K562 (cell line): Measurements from ENCODE around the gene POLD4. TPM values are rescaled to one million over a fixed set of nuclear protein-coding genes. Genes with fewer than 3 reads are reported as not detected.

Experiments
- ATAC-seq: fragments of 200-7000 bp; cut with Tn5 transposase; 3 replicates; pipeline ENCODE4 v1.9.1; 2020; ENCODE audit warnings: moderate library complexity
- BruUV-seq: library from RNA; stranded (reverse); fragments of 400-500 nt; replicated peaks from 2 replicates; lab custom pipeline; 2021; lab: Mats Ljungman, UMichigan
- CTCF ChIA-PET: fragments of 300-600 bp; formaldehyde crosslinking; extraction: SDS; loops from one replicate; lab custom pipeline; 2021; ENCODE audit warnings: low intra/inter-chr PET ratio; lab: Yijun Ruan, JAX
- POLR2A ChIA-PET: fragments of 300-600, 350-650 bp; sonication (Branson Sonifier 250); formaldehyde crosslinking; extraction: SDS; loops from one replicate; lab custom pipeline; 2021; ENCODE audit warnings: antibody characterized with exemption, inconsistent platforms; lab: Yijun Ruan, JAX
- DNase-seq, 4 experiments: peaks; one replicate each; pipeline versions ENCODE4 v3.0.0 to v3.0.0-alpha.2; 2011 to 2018; ENCODE audit warnings: low spot score in 3 of 4, mixed read lengths in 3 of 4; ENCODE audit errors: extremely low read depth in 1 of 4
- FAIRE-seq: peaks from 2 replicates; lab custom pipeline; 2011; peaks lifted over from hg19 to GRCh38; lab: Jason Lieb, UNC
- H2AFZ ChIP-seq: 2 replicates; pipeline ENCODE4 v1.6.0; 2011; ENCODE audit warnings: low read depth, low read length, control low read depth, inconsistent platforms
- H3K27ac ChIP-seq: fragments of 200-600 bp; 3 replicates; pipeline ENCODE4 v1.8.0; 2011; ENCODE audit warnings: low read depth, mild to moderate bottlenecking, control low read depth, inconsistent platforms, low read length, moderate library complexity, mixed read lengths; ENCODE audit errors: extremely low read depth
- H3K27me3 ChIP-seq, 2 experiments: fragments of 300-600 bp in 1 of 2; 2 replicates in 1 of 2; 3 replicates in 1 of 2; pipeline versions ENCODE4 v1.6.0 to v1.8.0; 2011; ENCODE audit warnings: inconsistent platforms in 2 of 2, low read length in 2 of 2, mild to moderate bottlenecking in 1 of 2, mixed read lengths in 1 of 2, moderate library complexity in 1 of 2; ENCODE audit not compliant: control insufficient read depth in 2 of 2, insufficient read depth in 2 of 2
- H3K36me3 ChIP-seq: fragments of 300-600 bp; 3 replicates; pipeline ENCODE4 v1.8.0; 2011; ENCODE audit warnings: mild to moderate bottlenecking, low read length, inconsistent platforms; ENCODE audit not compliant: control insufficient read depth, insufficient read depth
- H3K4me1 ChIP-seq, 2 experiments: fragments of 200-600 bp in 1 of 2; replicated peaks in 1 of 2; 2 replicates in 1 of 2; 3 replicates in 1 of 2; pipeline versions ENCODE4 v1.5.1 to v1.8.0; 2011; ENCODE audit warnings: inconsistent platforms in 2 of 2, low read length in 2 of 2, mild to moderate bottlenecking in 1 of 2, mixed read lengths in 1 of 2, moderate library complexity in 1 of 2; ENCODE audit not compliant: control insufficient read depth in 2 of 2, insufficient read depth in 2 of 2
- H3K4me2 ChIP-seq: 2 replicates; pipeline ENCODE4 v1.6.1; 2011; ENCODE audit warnings: low read length, control low read depth, inconsistent platforms, mixed read lengths; ENCODE audit not compliant: insufficient read depth
- H3K4me3 ChIP-seq: fragments of 200-600 bp; sonication (generic), shearing (Covaris generic); 2 replicates; pipeline ENCODE4 v1.5.1; 2016; ENCODE audit warnings: control low read depth, inconsistent platforms
- H3K79me2 ChIP-seq: fragments of 200-600 bp; 3 replicates; pipeline ENCODE4 v1.8.0; 2011; ENCODE audit warnings: low read length, inconsistent platforms; ENCODE audit not compliant: control insufficient read depth, insufficient read depth
- H3K9ac ChIP-seq, 2 experiments: 2 replicates each; pipeline versions ENCODE4 v1.6.0 to v1.6.1; 2011; ENCODE audit warnings: low read depth in 2 of 2, low read length in 2 of 2, control low read depth in 1 of 2, inconsistent platforms in 1 of 2, mild to moderate bottlenecking in 1 of 2, mixed read lengths in 1 of 2; ENCODE audit not compliant: insufficient read depth in 1 of 2
- H3K9me1 ChIP-seq: one replicate; pipeline ENCODE4 v1.6.0; 2011; ENCODE audit warnings: inconsistent platforms, mild to moderate bottlenecking, low read length, moderate library complexity; ENCODE audit not compliant: control insufficient read depth, insufficient read depth
- H3K9me3 ChIP-seq: replicated peaks from 2 replicates; pipeline ENCODE4 v1.5.1; 2011; ENCODE audit warnings: low read depth, low read length, inconsistent platforms; ENCODE audit not compliant: control insufficient read depth, insufficient read depth
- H4K20me1 ChIP-seq: replicated peaks from 2 replicates; pipeline ENCODE4 v1.6.1; 2011; ENCODE audit warnings: low read length, inconsistent platforms, mixed read lengths; ENCODE audit not compliant: control insufficient read depth, insufficient read depth
- ETS1 ChIP-seq: conservative IDR thresholded peaks from 2 replicates; pipeline ENCODE4 v1.6.1; 2011; ENCODE audit warnings: low read depth, mild to moderate bottlenecking, low read length; ENCODE audit not compliant: control insufficient read depth
- GATAD2B ChIP-seq: fragments of 450-650 bp; IDR thresholded peaks from 2 replicates; pipeline ENCODE4 v1.6.1; 2017; ENCODE audit warnings: mild to moderate bottlenecking, borderline replicate concordance
- HMGXB4 ChIP-seq: sonication (generic); formaldehyde crosslinking; IDR thresholded peaks from 2 replicates; pipeline ENCODE4 v1.8.1; 2023; ENCODE audit warnings: mild to moderate bottlenecking, missing genetic modification reagents
- KDM5B ChIP-seq: fragments of 200-600 bp; sonication (generic); IDR thresholded peaks from 2 replicates; pipeline ENCODE4 v1.6.1; 2012; ENCODE audit warnings: low read depth, mild to moderate bottlenecking, moderate library complexity, low read length, control low read depth, inconsistent platforms; ENCODE audit not compliant: insufficient replicate concordance
- MTF1 ChIP-seq: fragments of 250-450 bp; sonication (Bioruptor Pico); IDR thresholded peaks from 2 replicates; pipeline ENCODE4 v1.9.0; 2021; ENCODE audit warnings: moderate library complexity, mild to moderate bottlenecking, inconsistent platforms, borderline replicate concordance
- NONO ChIP-seq, 2 experiments: fragments of 200-400 bp in 1 of 2; fragments of 450-650 bp in 1 of 2; formaldehyde crosslinking in 1 of 2; IDR thresholded peaks; 2 replicates each; pipeline ENCODE4 v1.6.1; 2017; ENCODE audit warnings: low read depth in 2 of 2, mild to moderate bottlenecking in 2 of 2, moderate library complexity in 2 of 2, low read length in 1 of 2
- NR2C2 ChIP-seq, 2 experiments: fragments of 200-800 bp in 1 of 2; sonication (Bioruptor generic) in 1 of 2; sonication (generic) in 1 of 2; formaldehyde crosslinking in 1 of 2; IDR thresholded peaks; 2 replicates each; pipeline versions ENCODE4 v1.6.1 to v1.8.0; 2016 to 2022; ENCODE audit warnings: mild to moderate bottlenecking in 1 of 2, missing compliant biosample characterization in 1 of 2, missing genetic modification characterization in 1 of 2, missing genetic modification reagents in 1 of 2
- RB1 ChIP-seq: fragments of 450-650 bp; IDR thresholded peaks from 2 replicates; pipeline ENCODE4 v1.6.1; 2017; ENCODE audit warnings: low read depth, mild to moderate bottlenecking
- VEZF1 ChIP-seq: fragments of 200-800 bp; sonication (Bioruptor generic); IDR thresholded peaks from 2 replicates; pipeline ENCODE4 v1.6.1; 2017; ENCODE audit warnings: missing genetic modification characterization, missing compliant biosample characterization
- ZBTB8A ChIP-seq: fragments of 450-650 bp; IDR thresholded peaks from 2 replicates; pipeline ENCODE4 v1.6.1; 2018; ENCODE audit warnings: mild to moderate bottlenecking, moderate library complexity; ENCODE audit not compliant: partially characterized antibody
- ZNF696 ChIP-seq: fragments of 250-450 bp; sonication (Bioruptor Pico); conservative IDR thresholded peaks from 2 replicates; pipeline ENCODE4 v1.4.0; 2020; ENCODE audit warnings: mild to moderate bottlenecking, moderate library complexity
- WGBS: fragments of 100-300 bp; shearing (Covaris generic); methylation state at CpG from one replicate; pipeline ENCODE4 v1.1.6; 2016; ENCODE audit warnings: low coverage, mixed read lengths; ENCODE audit not compliant: insufficient coverage; ENCODE audit errors: missing lambda C conversion rate; 5-methylcytosine and 5-hydroxymethylcytosine counted together
- in situ Hi-C: fragments of 300-500 bp; cut with MboI; formaldehyde crosslinking; loops from 4 replicates; pipeline ENCODE4 v1.15.0; 2018; ENCODE audit warnings: inconsistent platforms, mixed read lengths
- intact Hi-C: fragments of 100-400 bp; cut with micrococcal nuclease; formaldehyde crosslinking; loops from 2 replicates; pipeline ENCODE4 v1.14.2; 2022
- polyA plus RNA-seq, 8 experiments: library from polyadenylated mRNA; depleted of rRNA in 4 of 8; stranded (reverse) in 5 of 8; unstranded in 3 of 8; fragments of >200 nt; fragmentation: Nextera tagmentation in 2 of 8; fragmentation: Illumina TruSeq in 1 of 8; extraction: Ambion mirVana in 2 of 8; extraction: Trizol in 1 of 8; gene quantifications; 2 replicates each; pipeline versions ENCODE4 v1.2.1 to v1.2.3, GENCODE V29; 2011 to 2014; ENCODE audit warnings: inconsistent platforms in 1 of 8, missing spikeins in 1 of 8
- total RNA-seq, 7 experiments: library from RNA; depleted of rRNA in 6 of 7; stranded (reverse); fragments of >200 nt in 6 of 7; fragmentation: Illumina TruSeq in 2 of 7; extraction: Trizol in 2 of 7; gene quantifications; 2 replicates each; pipeline versions ENCODE4 v1.2.1 to v1.2.3, GENCODE V29; 2011 to 2021; ENCODE audit warnings: low replicate concordance in 1 of 7

POLD4 gene
- total and polyA plus RNA-seq, 9 of the 15 experiments (the other 6 are each of a cell fraction or from before 2014, with no cell fraction given), result 5.8 to 64.5 (median 18.3) TPM

- DNase-seq (peak; percentile 67 to 89 (median 83)), FAIRE-seq (no peak), ATAC-seq (peak; percentile 5)
- Histone ChIP-seq H3K27ac (peak overlapping the region; percentile 95), H3K27me3 (no peaks in the 10 kb centered on the region), H3K9me3 (no peaks in the 10 kb centered on the region), H3K4me3 (peak overlapping the region; percentile 96), H3K9ac (peak overlapping the region; percentile 90 to 95; a peak in 3 of 4 replicates), H3K4me2 (peak overlapping the region; percentile 79), H2AFZ (peak overlapping the region; percentile 62), H4K20me1 (no peaks in the 10 kb centered on the region), H3K79me2 (peaks cover 39% of the 10 kb centered on the region; the same call in 2 of the 3 replicates), H3K9me1 (no peaks in the 10 kb centered on the region), H3K4me1 (peaks cover 52 to 69% of the 10 kb centered on the region in 2 experiments), H3K36me3 (no peaks in the 10 kb centered on the region)
- ChIA-PET POLR2A (interaction anchor here (1.2 to 3.0 kb wide), 3 partner anchors 9 to 21 kb away, joined by 3 to 10 read pairs (median 5); no protein-coding TSS in a partner anchor), CTCF (interaction anchor here (4.1 kb wide), 1 partner anchor 15 kb away, joined by 21 read pairs; no protein-coding TSS in a partner anchor)
- 4% methylated on average over 25 of the region's 78 CpGs for WGBS
- intact Hi-C loops (no loop called here), in situ Hi-C loops (no loop called here)
- BruUV-seq, result no TSS peak
- TF ChIP-seq ZBTB8A, result no peak
- TF ChIP-seq KDM5B, result peak; percentile 2
- no peak for TF ChIP-seq MTF1 (CRISPR knock-in tag)
- TF ChIP-seq NR2C2 (CRISPR knock-in tag; IDR thresholded peaks at IDR 0.05), result no peak
- TF ChIP-seq NR2C2 (tag; IDR thresholded peaks at IDR 0.05), result peak; percentile 16; the same call in 1 of the 2 replicates
- 0 out of 2 replicates have a peak, but pooled peaks have one; percentile 31 for TF ChIP-seq HMGXB4 (CRISPR knock-in tag)
- peak in 1 of 2 experiments; percentile 50; a peak in 1 of 4 replicates for TF ChIP-seq NONO (IDR thresholded peaks at IDR 0.05; ENCODE audit: low read depth in 2 of 2, low read length in 1 of 2)
- TF ChIP-seq GATAD2B, result no peak; the same call in 1 of the 2 replicates
- peak; percentile 30; the same call in 1 of the 2 replicates for TF ChIP-seq RB1
- TF ChIP-seq ETS1, result 0 out of 2 replicates have a peak, but pooled peaks have one; percentile 46
- peak; percentile 88 for TF ChIP-seq VEZF1
- TF ChIP-seq ZNF696, result no peak
Measured at GRCh38 chr11:67372321-67372992, 19.1 kb upstream of the POLD4 start.
